Measurements from ENCODE around the gene KCNT1. TPM values are rescaled to one million over a fixed set of nuclear protein-coding genes. Genes with fewer than 3 reads are reported as not detected.

The KCNT1 gene
- total RNA-seq, 2 donors from 2014 or later, result 0.48 TPM; not detected in 1

DNA sequence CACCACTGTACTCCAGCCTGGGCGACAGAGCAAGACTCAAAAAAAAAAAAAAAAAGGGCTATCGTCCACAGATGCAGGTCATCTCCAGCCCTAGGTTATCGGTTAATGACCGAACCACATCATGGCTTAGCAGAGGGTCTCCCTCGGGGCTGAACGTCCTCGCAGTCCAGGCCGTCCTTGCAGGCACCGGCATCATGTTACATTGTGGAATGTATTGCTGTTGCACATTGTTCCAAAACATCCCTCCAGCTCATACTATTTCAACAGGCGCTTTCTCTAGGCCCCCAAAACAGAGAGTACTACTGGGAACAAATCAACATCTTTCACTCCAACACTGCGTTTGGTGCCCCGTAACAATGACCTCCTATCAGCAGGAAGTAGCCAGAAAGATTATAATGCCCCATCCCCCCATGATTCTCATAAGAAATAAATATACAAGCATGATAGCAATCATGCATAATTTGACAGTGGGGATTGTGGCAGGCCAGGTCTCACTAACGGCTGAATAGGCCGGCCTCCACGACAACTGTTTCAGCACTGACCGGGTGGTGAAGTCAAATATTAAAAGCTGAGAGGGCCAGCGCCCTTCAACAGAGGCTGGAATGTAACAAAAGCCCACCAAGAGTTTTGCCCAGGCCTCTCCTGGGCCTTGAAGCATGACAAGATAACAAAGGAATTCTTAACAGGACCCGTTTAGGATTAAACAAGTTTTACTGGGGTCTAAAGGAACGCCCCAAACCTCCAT, 40.0 kb upstream of the KCNT1 start:
- H3K4me3 ChIP-seq, result no peak overlapping the region
- DNase-seq (ENCODE audit: low spot score), result no peak
- H3K9me3 ChIP-seq, result no peaks in the 10 kb centered on the region
- TF ChIP-seq, protein P1, sequence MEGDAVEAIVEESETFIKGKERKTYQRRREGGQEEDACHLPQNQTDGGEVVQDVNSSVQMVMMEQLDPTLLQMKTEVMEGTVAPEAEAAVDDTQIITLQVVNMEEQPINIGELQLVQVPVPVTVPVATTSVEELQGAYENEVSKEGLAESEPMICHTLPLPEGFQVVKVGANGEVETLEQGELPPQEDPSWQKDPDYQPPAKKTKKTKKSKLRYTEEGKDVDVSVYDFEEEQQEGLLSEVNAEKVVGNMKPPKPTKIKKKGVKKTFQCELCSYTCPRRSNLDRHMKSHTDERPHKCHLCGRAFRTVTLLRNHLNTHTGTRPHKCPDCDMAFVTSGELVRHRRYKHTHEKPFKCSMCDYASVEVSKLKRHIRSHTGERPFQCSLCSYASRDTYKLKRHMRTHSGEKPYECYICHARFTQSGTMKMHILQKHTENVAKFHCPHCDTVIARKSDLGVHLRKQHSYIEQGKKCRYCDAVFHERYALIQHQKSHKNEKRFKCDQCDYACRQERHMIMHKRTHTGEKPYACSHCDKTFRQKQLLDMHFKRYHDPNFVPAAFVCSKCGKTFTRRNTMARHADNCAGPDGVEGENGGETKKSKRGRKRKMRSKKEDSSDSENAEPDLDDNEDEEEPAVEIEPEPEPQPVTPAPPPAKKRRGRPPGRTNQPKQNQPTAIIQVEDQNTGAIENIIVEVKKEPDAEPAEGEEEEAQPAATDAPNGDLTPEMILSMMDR (IDR thresholded peaks at IDR 0.05), result no peak
- H3K4me1 ChIP-seq, result no peaks in the 10 kb centered on the region
- H3K27me3 ChIP-seq, result no peaks in the 10 kb centered on the region
- H3K27ac ChIP-seq, result no peak overlapping the region
- H3K36me3 ChIP-seq, result no peaks in the 10 kb centered on the region

DNA sequence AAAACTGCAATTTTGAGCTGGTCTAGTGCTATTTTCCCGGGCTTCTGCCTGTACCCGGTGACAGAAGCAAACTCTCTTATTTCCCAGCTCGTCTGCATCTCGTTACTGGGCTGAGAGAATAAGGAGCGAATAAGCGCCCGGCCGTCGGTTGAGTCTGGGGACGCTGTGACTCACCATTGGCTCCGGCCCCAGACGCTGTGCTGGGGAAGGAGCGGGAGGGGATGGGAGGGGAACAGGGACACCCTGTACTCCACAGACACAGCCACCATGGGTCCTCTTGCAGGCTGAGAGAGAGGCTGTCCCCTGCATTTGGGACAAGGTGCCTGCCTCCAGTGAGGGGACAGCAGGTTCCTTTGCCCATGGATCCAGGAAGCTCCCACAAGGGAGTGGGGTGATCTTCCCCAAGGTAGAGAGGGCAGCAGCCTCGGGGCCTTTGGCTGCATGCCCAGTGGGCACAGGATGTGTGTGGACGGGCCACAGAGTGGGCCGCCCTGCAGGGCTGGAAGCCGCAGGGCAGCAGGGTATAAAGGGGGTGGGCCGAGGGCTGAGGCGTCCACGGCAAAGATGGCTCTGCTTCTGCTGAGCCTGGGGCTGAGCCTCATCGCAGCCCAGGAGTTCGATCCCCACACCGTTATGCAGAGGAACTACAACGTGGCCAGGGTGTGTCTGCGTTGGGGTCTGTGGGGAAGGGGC, 39.1 kb upstream of the KCNT1 start, which contains the start of gene LCN9:
LCN9 (plus strand) TSS at position 552 of the 693 bp plus-strand sequence; CDS start at position 565, 13 bp downstream.
- DNase-seq (ENCODE audit: low spot score), result no peak
- Histone ChIP-seq H3K9me3 (no peaks in the 10 kb centered on the region), H3K36me3 (no peaks in the 10 kb centered on the region), H3K27me3 (no peaks in the 10 kb centered on the region), H3K4me1 (no peaks in the 10 kb centered on the region), H3K27ac (no peak within 1 kb of the TSS), H3K4me3 (no peak within 1 kb of the TSS)
- TF ChIP-seq, protein P1 (IDR thresholded peaks at IDR 0.05), result no peak

DNA sequence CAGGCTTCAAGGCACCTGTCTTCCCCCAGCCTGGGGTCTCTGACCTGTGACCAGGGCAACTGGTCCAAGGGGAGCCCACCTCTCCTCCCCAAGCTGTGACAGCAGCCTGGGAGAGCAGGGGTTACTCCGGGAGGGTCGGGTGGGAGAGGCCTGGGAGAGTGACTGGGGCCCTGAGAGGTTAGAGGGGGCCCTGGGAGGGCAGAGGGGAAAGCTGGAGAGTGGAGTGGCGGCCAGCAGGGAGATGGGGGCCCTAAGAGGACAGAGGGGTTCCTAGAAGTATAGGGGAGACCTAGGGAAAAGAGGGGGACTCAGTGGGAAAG, 38.6 kb upstream of the KCNT1 start:
- Histone ChIP-seq H3K4me3 (no peak overlapping the region), H3K27ac (no peak overlapping the region), H3K4me1 (no peaks in the 10 kb centered on the region), H3K36me3 (no peaks in the 10 kb centered on the region), H3K27me3 (no peaks in the 10 kb centered on the region), H3K9me3 (no peaks in the 10 kb centered on the region)
- DNase-seq (ENCODE audit: low spot score), result no peak
- TF ChIP-seq, protein P1 (IDR thresholded peaks at IDR 0.05), result no peak

DNA sequence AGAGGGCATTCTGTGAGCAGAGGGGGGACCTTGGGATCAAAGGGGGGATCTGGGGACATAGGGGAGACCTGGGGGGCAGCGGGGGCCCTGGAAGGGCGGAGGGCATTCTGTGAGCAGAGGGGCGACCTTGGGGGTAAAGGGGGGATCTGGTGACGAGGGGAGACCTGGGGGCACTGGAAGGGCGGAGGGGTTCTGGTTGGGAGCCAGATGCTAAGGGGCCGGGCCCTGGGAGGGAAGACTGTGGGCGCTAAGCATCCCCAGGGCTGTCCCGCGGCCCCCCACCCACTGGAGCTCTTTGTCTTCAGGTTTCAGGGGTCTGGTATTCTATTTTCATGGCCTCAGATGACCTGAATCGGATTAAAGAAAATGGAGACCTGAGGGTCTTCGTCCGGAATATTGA, 38.1 kb upstream of the KCNT1 start:
- no peaks in the 10 kb centered on the region for H3K36me3 ChIP-seq
- no peak overlapping the region for H3K27ac ChIP-seq
- no peaks in the 10 kb centered on the region for H3K27me3 ChIP-seq
- TF ChIP-seq, protein P1 (IDR thresholded peaks at IDR 0.05), result no peak
- no peak for DNase-seq (ENCODE audit: low spot score)
- H3K4me1 ChIP-seq, result no peaks in the 10 kb centered on the region
- H3K4me3 ChIP-seq, result no peak overlapping the region
- no peaks in the 10 kb centered on the region for H3K9me3 ChIP-seq

DNA sequence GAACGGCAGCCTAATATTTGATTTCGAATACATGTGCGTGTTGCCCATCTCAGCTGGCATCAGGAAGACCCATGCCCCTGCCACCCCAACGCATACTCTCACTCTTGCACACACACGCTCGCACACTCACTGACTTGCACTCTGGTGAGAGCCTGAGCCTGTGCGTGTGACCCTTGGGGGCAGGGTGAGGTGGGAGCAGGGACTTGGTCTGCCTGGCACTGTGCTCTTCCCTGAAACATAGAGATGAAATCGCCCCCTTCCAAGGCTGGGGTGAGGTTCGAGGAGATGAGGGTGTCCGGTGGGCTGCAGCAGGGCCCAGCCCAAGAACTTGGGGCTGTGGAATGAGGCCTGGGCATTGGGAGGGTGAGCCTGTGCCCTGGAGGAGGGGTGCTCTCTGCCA, 37.7 kb upstream of the KCNT1 start:
- TF ChIP-seq, protein P1 (IDR thresholded peaks at IDR 0.05), result no peak
- no peak overlapping the region for H3K4me3 ChIP-seq
- H3K4me1 ChIP-seq, result no peaks in the 10 kb centered on the region
- H3K36me3 ChIP-seq, result no peaks in the 10 kb centered on the region
- no peak overlapping the region for H3K27ac ChIP-seq
- H3K27me3 ChIP-seq, result no peaks in the 10 kb centered on the region
- DNase-seq (ENCODE audit: low spot score), result no peak
- no peaks in the 10 kb centered on the region for H3K9me3 ChIP-seq
